ENCODE data around the gene SMC1B. TPM values are rescaled to one million over a fixed set of nuclear protein-coding genes. Genes with fewer than 3 reads are reported as not detected.

The SMC1B gene
- total RNA-seq, 1 donor from 2014 or later: 0.13 TPM

DNA sequence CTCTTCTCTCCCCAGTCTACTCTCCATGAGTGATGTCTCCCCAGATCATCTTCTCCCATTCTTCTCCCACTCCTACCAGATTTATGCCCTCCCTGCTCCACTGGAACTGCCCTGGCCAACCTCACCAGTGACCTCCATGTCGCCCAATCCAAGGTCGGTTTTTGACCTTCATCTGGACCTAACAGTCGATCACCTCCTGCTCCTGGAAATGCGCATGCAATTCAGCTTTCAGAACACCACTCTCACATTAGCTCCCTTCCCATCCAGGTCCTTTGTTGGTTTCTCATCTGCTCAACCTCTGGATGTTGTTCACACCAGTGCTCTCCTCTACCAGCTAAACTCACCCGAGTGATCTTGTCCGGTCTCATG, 5.4 kb upstream of the SMC1B start:
- no peak for TF ChIP-seq CTCF (IDR thresholded peaks at IDR 0.05)
- CTCF ChIA-PET: no interaction called here
- intact Hi-C loops (cut with micrococcal nuclease): no loop called here
- Mint-ChIP-seq H3K9me3 (no peaks in the 10 kb centered on the region), H3K4me3 (no peak overlapping the region), H3K27me3 (peaks cover 2% of the 10 kb centered on the region), H3K36me3 (ENCODE audit: low read depth) (no peaks in the 10 kb centered on the region), H3K27ac (no peak overlapping the region), H3K4me1 (peaks cover 3% of the 10 kb centered on the region)
- POLR2A ChIA-PET: no interaction called here
- DNase-seq: no peak
- no peak for ATAC-seq (ENCODE audit: low read depth)

DNA sequence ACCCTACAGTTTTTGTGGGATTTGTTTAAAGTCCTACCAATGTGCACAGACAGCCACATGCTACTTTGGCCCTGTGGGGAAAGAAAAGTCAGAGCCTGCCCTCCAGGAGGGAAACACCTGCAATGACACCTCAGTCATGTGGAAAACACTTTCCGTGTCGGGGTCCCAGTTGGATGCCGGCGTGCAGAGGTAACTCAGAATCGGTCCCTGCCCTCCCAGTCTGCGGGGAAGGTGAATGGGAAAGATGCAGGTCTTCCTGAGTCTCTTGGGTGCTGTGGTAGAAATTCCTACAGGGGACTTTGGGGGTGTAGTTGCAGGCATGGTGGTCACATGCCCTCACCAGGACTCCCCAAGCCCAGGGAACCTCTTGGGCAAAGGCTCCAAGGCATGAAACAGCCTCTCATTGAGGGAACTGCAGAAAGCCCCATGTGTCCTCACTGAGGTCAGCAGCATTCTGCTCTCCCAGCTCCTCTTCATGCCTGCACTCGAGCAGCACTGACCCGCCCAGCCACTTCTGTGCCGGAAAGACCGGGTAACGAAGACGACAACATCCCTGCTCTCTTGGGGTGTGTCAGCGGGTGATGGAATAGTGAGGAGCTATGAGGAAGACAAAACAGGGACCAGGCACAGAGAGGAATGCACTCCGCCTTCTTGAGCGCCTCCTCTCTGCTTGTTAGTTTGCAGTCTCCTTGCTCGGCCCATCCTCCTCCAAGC, 4.8 kb upstream of the SMC1B start:
- TF ChIP-seq CTCF (IDR thresholded peaks at IDR 0.05): no peak
- DNase-seq (no peak), ATAC-seq (ENCODE audit: low read depth) (no peak)
- H3K4me3 Mint-ChIP-seq: no peak overlapping the region
- H3K9me3 Mint-ChIP-seq: no peaks in the 10 kb centered on the region
- no peaks in the 10 kb centered on the region for H3K36me3 Mint-ChIP-seq (ENCODE audit: low read depth)
- peaks cover 6% of the 10 kb centered on the region for H3K4me1 Mint-ChIP-seq
- intact Hi-C loops (cut with micrococcal nuclease): no loop called here
- POLR2A ChIA-PET: no interaction called here
- peaks cover 2% of the 10 kb centered on the region for H3K27me3 Mint-ChIP-seq
- CTCF ChIA-PET: no interaction called here
- H3K27ac Mint-ChIP-seq: no peak overlapping the region

GRCh38 chr22:45413013-45413367, 409 bp downstream of the SMC1B start:
- Mint-ChIP-seq H3K4me3 (peak overlapping the region; percentile 57), H3K27ac (no peak overlapping the region), H3K36me3 (ENCODE audit: low read depth) (no peaks in the 10 kb centered on the region), H3K4me1 (peaks cover 13% of the 10 kb centered on the region), H3K9me3 (no peaks in the 10 kb centered on the region), H3K27me3 (peaks cover 2% of the 10 kb centered on the region)
- intact Hi-C loops (cut with micrococcal nuclease): loop anchor here (1.0 kb wide), 1 partner anchor 104 kb away; the partner anchor contains the start of gene FAM118A
- DNase-seq: no peak
- ChIA-PET CTCF (interaction anchor here (0.9 kb wide), 1 partner anchor 205 kb away, joined by 3 read pairs; no protein-coding TSS in a partner anchor), POLR2A (no interaction called here)
- TF ChIP-seq CTCF (IDR thresholded peaks at IDR 0.05): no peak
- ATAC-seq (ENCODE audit: low read depth): no peak

- ATAC-seq (ENCODE audit: low read depth) (no peak), DNase-seq (no peak)
- no peaks in the 10 kb centered on the region for H3K27me3 Mint-ChIP-seq
- H3K9me3 Mint-ChIP-seq: peaks cover 2% of the 10 kb centered on the region
- no peaks in the 10 kb centered on the region for H3K36me3 Mint-ChIP-seq (ENCODE audit: low read depth)
- TF ChIP-seq CTCF (IDR thresholded peaks at IDR 0.05): no peak
- ChIA-PET CTCF (no interaction called here), POLR2A (no interaction called here)
- intact Hi-C loops (cut with micrococcal nuclease): no loop called here
- H3K27ac Mint-ChIP-seq: no peak overlapping the region
- H3K4me1 Mint-ChIP-seq: peaks cover 5% of the 10 kb centered on the region
- no peak overlapping the region for H3K4me3 Mint-ChIP-seq
Observed at GRCh38 chr22:45407793-45408192, 5.6 kb downstream of the SMC1B start.

- no peak for ATAC-seq (ENCODE audit: low read depth)
- ChIA-PET POLR2A (no interaction called here), CTCF (no interaction called here)
- intact Hi-C loops (cut with micrococcal nuclease): no loop called here
- Mint-ChIP-seq H3K27me3 (peaks cover 2% of the 10 kb centered on the region), H3K9me3 (peaks cover 3% of the 10 kb centered on the region), H3K36me3 (ENCODE audit: low read depth) (no peaks in the 10 kb centered on the region), H3K4me1 (no peaks in the 10 kb centered on the region), H3K4me3 (no peak overlapping the region), H3K27ac (no peak overlapping the region)
- no peak for TF ChIP-seq CTCF (IDR thresholded peaks at IDR 0.05)
- no peak for DNase-seq
Observed at GRCh38 chr22:45402466-45402985, 10.9 kb downstream of the SMC1B start.
